Tibial nerve (tissue), 4 donors: ENCODE results near the gene TRABD2A. TPM values are rescaled to one million over a fixed set of nuclear protein-coding genes. Genes with fewer than 3 reads are reported as not detected.

Experiments
- DNase-seq, 2 donors: peaks; one replicate each; pipeline ENCODE4 v3.0.0-alpha.2; 2019; ENCODE audit warnings: low spot score in 2 of 2
- H3K27ac ChIP-seq, 4 donors: fragments of 200-600 bp; sonication (generic) in 3 of 4; one replicate each; pipeline ENCODE4 v1.5.1; 2017 to 2019; ENCODE audit warnings: mild to moderate bottlenecking in 1 of 4
- H3K27me3 ChIP-seq, 2 donors: fragments of 200-600 bp; sonication (generic) in 1 of 2; one replicate each; pipeline versions ENCODE4 v1.5.1 to v1.6.0; 2017 to 2019
- H3K36me3 ChIP-seq, 3 donors: fragments of 200-600 bp; sonication (generic); one replicate each; pipeline ENCODE4 v1.5.1; 2018 to 2019
- H3K4me1 ChIP-seq, 4 donors: fragments of 200-600 bp; sonication (generic) in 3 of 4; one replicate each; pipeline ENCODE4 v1.5.1; 2017 to 2019
- H3K4me3 ChIP-seq, 4 donors: fragments of 200-600 bp; sonication (generic) in 3 of 4; one replicate each; pipeline ENCODE4 v1.5.1; 2017 to 2019; ENCODE audit warnings: mild to moderate bottlenecking in 1 of 4, moderate library complexity in 1 of 4
- H3K9me3 ChIP-seq, 4 donors: fragments of 200-600 bp; sonication (generic) in 3 of 4; one replicate each; pipeline ENCODE4 v1.5.1; 2017 to 2019
- EP300 ChIP-seq, 2 donors: sonication (generic); formaldehyde crosslinking; IDR thresholded peaks; one replicate each; pipeline ENCODE4 v1.6.1; 2017; ENCODE audit warnings: antibody characterized with exemption in 2 of 2, mild to moderate bottlenecking in 1 of 2
- POLR2A ChIP-seq, 2 donors: fragments of 450-650 bp; IDR thresholded peaks; one replicate each; pipeline ENCODE4 v1.6.1; 2017; ENCODE audit warnings: antibody characterized with exemption in 2 of 2, mild to moderate bottlenecking in 2 of 2, moderate library complexity in 2 of 2
- WGBS, 2 donors: methylation state at CpG; one replicate each; pipeline ENCODE4 v1.1.5; 2018; 5-methylcytosine and 5-hydroxymethylcytosine counted together
- total RNA-seq, 4 donors: library from RNA; depleted of rRNA; stranded (reverse); fragments of >200 nt; gene quantifications; one replicate each; pipeline ENCODE4 v1.1.0, GENCODE V29; 2016
- TF ChIP-seq, protein P1 (sequence below), 5 experiments: fragments of 200-600 bp in 3 of 5; fragments of 450-650 bp in 2 of 5; sonication (generic) in 3 of 5; IDR thresholded peaks; one replicate each; pipeline ENCODE4 v1.5.1; 2016 to 2019; ENCODE audit warnings: antibody characterized with exemption in 5 of 5, mild to moderate bottlenecking in 3 of 5, moderate library complexity in 2 of 5

TRABD2A gene
- total RNA-seq, 4 donors from 2014 or later = 0.98 to 6.3 (median 1.7) TPM; not detected in 1

DNA sequence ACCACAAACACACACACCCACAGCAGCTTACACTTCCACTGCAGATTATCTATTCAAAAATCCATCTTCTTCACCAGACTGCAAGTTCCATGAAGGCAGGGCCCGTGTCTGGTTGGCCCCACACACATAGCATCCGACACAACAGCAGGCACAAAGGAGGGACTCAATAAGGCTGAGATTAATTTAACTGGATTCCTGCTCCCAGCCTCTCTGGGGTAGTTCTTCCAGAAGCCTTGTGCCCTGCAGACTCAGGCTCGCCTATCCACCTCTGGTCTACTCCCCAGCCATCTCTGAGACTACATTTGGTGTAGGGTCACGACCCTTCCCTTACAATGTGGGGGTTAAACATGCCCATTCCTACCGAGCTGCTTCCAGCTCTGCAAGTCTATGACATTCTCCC lies 57.7 kb downstream of the TRABD2A start:
- Histone ChIP-seq H3K36me3 (no peaks in the 10 kb centered on the region), H3K9me3 (no peaks in the 10 kb centered on the region), H3K27ac (no peak overlapping the region), H3K4me3 (no peak overlapping the region), H3K27me3 (no peaks in the 10 kb centered on the region), H3K4me1 (no peaks in the 10 kb centered on the region)
- 80 to 82% methylated on average over 5 of the region's 5 CpGs for WGBS, 2 donors
- no peak for DNase-seq
- TF ChIP-seq, protein P1, sequence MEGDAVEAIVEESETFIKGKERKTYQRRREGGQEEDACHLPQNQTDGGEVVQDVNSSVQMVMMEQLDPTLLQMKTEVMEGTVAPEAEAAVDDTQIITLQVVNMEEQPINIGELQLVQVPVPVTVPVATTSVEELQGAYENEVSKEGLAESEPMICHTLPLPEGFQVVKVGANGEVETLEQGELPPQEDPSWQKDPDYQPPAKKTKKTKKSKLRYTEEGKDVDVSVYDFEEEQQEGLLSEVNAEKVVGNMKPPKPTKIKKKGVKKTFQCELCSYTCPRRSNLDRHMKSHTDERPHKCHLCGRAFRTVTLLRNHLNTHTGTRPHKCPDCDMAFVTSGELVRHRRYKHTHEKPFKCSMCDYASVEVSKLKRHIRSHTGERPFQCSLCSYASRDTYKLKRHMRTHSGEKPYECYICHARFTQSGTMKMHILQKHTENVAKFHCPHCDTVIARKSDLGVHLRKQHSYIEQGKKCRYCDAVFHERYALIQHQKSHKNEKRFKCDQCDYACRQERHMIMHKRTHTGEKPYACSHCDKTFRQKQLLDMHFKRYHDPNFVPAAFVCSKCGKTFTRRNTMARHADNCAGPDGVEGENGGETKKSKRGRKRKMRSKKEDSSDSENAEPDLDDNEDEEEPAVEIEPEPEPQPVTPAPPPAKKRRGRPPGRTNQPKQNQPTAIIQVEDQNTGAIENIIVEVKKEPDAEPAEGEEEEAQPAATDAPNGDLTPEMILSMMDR (IDR thresholded peaks at IDR 0.05) = no peak
- TF ChIP-seq POLR2A (IDR thresholded peaks at IDR 0.05) (no peak), EP300 (IDR thresholded peaks at IDR 0.05) (no peak)

- DNase-seq = no peak
- Histone ChIP-seq H3K4me3 (no peak overlapping the region), H3K27ac (no peak overlapping the region), H3K27me3 (no peaks in the 10 kb centered on the region), H3K36me3 (no peaks in the 10 kb centered on the region), H3K4me1 (no peaks in the 10 kb centered on the region), H3K9me3 (no peaks in the 10 kb centered on the region)
- TF ChIP-seq EP300 (IDR thresholded peaks at IDR 0.05) = no peak
- 88 to 91% methylated on average over 7 of the region's 7 CpGs for WGBS, 2 donors
Observed at GRCh38 chr2:84821806-84822205, 59.1 kb downstream of the TRABD2A start.

DNA sequence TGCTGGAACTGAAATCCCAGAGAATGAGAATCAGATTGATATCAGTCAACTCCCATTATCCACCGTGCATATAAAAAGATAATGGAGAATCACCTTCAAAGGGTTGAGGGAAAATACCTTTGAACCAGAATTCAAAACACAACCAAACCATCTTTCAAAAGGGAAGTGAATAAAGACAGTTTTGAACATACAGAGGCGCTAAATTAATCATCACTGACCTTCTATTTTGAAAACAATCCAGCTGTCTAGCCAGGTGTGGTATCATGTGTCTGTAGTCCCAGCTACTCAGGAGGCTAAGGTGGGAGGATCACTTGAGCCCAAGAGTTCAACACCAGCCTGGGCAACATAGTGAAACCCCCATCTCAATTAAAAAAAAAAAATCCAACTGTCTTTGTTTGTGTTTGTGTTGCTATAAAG lies 63.6 kb downstream of the TRABD2A start:
- H3K36me3 ChIP-seq = no peaks in the 10 kb centered on the region
- no peak for DNase-seq
- TF ChIP-seq EP300 (IDR thresholded peaks at IDR 0.05) = no peak
- TF ChIP-seq POLR2A (IDR thresholded peaks at IDR 0.05) = no peak
- TF ChIP-seq, protein P1 (IDR thresholded peaks at IDR 0.05) = no peak
- H3K9me3 ChIP-seq = no peaks in the 10 kb centered on the region
- WGBS, 2 donors = 84 to 90% methylated on average over 2 of the region's 2 CpGs
- H3K4me3 ChIP-seq = no peak overlapping the region
- H3K27me3 ChIP-seq = no peaks in the 10 kb centered on the region
- no peaks in the 10 kb centered on the region for H3K4me1 ChIP-seq
- no peak overlapping the region for H3K27ac ChIP-seq

- Histone ChIP-seq H3K27me3 (no peaks in the 10 kb centered on the region), H3K4me3 (no peak overlapping the region), H3K27ac (no peak overlapping the region), H3K9me3 (no peaks in the 10 kb centered on the region), H3K36me3 (no peaks in the 10 kb centered on the region), H3K4me1 (no peaks in the 10 kb centered on the region)
- DNase-seq = no peak
- TF ChIP-seq POLR2A (IDR thresholded peaks at IDR 0.05) (no peak), EP300 (IDR thresholded peaks at IDR 0.05) (no peak)
- TF ChIP-seq, protein P1 (IDR thresholded peaks at IDR 0.05) = no peak
- WGBS, 2 donors = 91 to 94% methylated on average over 6 of the region's 6 CpGs
Observed at GRCh38 chr2:84816426-84817026, 64.4 kb downstream of the TRABD2A start.

DNA sequence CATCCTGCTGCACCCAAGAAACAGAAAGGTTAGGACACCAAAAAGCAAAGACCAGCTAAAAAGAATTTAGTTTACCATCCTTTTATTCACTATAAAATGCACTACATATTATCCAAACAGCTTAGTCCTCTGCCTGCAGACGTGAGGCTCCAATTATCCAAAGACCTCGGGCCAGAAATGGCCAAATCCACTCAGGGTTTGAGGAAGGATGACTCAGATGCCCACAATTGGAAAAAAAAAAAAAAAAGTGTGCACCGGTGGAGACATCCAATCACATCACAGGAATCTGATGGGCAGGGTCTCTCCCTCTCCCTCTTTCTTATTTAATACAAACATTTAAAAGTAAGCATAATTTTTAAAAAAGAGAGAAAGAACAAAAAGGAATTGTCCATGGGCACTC lies 65.7 kb downstream of the TRABD2A start:
- WGBS, 2 donors = 56% methylated on average over 3 of the region's 3 CpGs
- Histone ChIP-seq H3K27me3 (no peaks in the 10 kb centered on the region), H3K27ac (no peak overlapping the region), H3K4me1 (no peaks in the 10 kb centered on the region), H3K4me3 (no peak overlapping the region), H3K36me3 (no peaks in the 10 kb centered on the region), H3K9me3 (no peaks in the 10 kb centered on the region)
- no peak for DNase-seq
- TF ChIP-seq POLR2A (IDR thresholded peaks at IDR 0.05) (no peak), EP300 (IDR thresholded peaks at IDR 0.05) (no peak)
- TF ChIP-seq, protein P1 (IDR thresholded peaks at IDR 0.05) = no peak
